HepG2 (cell line): ENCODE measurements around the gene TSC22D4.

ENCODE experiments used
- EZH2 ChIP-seq: conservative IDR thresholded peaks from 2 replicates; pipeline ENCODE4 v1.6.1; 2012; ENCODE audit warnings: mild to moderate bottlenecking, low read depth, low read length, moderate library complexity
- HIC2 ChIP-seq: sonication (generic); formaldehyde crosslinking; IDR thresholded peaks from 2 replicates; pipeline ENCODE4 v1.9.0; 2022; ENCODE audit warnings: low read depth, missing genetic modification reagents
- HMGXB4 ChIP-seq, 2 experiments: sonication (generic) in 1 of 2; formaldehyde crosslinking in 1 of 2; IDR thresholded peaks; 2 replicates each; pipeline versions ENCODE4 v1.4.0 to v1.6.1; 2018 to 2020; ENCODE audit warnings: missing genetic modification reagents in 2 of 2, borderline replicate concordance in 1 of 2, low read depth in 1 of 2, mild to moderate bottlenecking in 1 of 2, missing biosample characterization in 1 of 2
- JUN ChIP-seq: sonication (generic); formaldehyde crosslinking; IDR thresholded peaks from 2 replicates; pipeline ENCODE4 v1.4.0; 2020; ENCODE audit warnings: mild to moderate bottlenecking, missing genetic modification reagents
- PAX8 ChIP-seq: sonication (generic); formaldehyde crosslinking; IDR thresholded peaks from 2 replicates; pipeline ENCODE4 v1.8.0; 2022; ENCODE audit warnings: mild to moderate bottlenecking, missing genetic modification reagents, borderline replicate concordance
- SETDB1 ChIP-seq: sonication (generic); formaldehyde crosslinking; IDR thresholded peaks from 2 replicates; pipeline ENCODE4 v1.5.1; 2020; ENCODE audit warnings: missing genetic modification reagents, mild to moderate bottlenecking, borderline replicate concordance
- TCF12 ChIP-seq, 2 experiments: fragments of 450-650 bp in 1 of 2; sonication (generic) in 1 of 2; formaldehyde crosslinking in 1 of 2; IDR thresholded peaks; 2 replicates each; pipeline versions ENCODE4 v1.6.1 to v1.8.0; 2017 to 2022; ENCODE audit warnings: antibody characterized with exemption in 1 of 2, mild to moderate bottlenecking in 1 of 2, missing genetic modification reagents in 1 of 2, moderate library complexity in 1 of 2
- THRA ChIP-seq: sonication (generic); formaldehyde crosslinking; IDR thresholded peaks from 2 replicates; pipeline ENCODE4 v1.4.0; 2020; ENCODE audit warnings: missing genetic modification reagents, borderline replicate concordance
- ZNF232 ChIP-seq: sonication (generic); formaldehyde crosslinking; IDR thresholded peaks from 2 replicates; pipeline ENCODE4 v1.4.0; 2020; ENCODE audit warnings: missing genetic modification reagents, borderline replicate concordance
- ZNF776 ChIP-seq: sonication (generic); formaldehyde crosslinking; IDR thresholded peaks from 2 replicates; pipeline ENCODE4 v1.4.0; 2020; ENCODE audit warnings: mild to moderate bottlenecking, missing genetic modification reagents

- no peak for TF ChIP-seq TCF12 (IDR thresholded peaks at IDR 0.05)
- TF ChIP-seq TCF12 (CRISPR knock-in tag; IDR thresholded peaks at IDR 0.05) = no peak
- no peak for TF ChIP-seq HIC2
- no peak for TF ChIP-seq EZH2
- TF ChIP-seq HMGXB4 (CRISPR knock-in tag; IDR thresholded peaks at IDR 0.05; ENCODE audit: borderline replicate concordance in 1 of 2, low read depth in 1 of 2) = no peak
- no peak for TF ChIP-seq THRA
- no peak for TF ChIP-seq JUN (CRISPR knock-in tag)
- no peak for TF ChIP-seq ZNF232
- TF ChIP-seq ZNF776 = no peak
- no peak for TF ChIP-seq PAX8
- TF ChIP-seq SETDB1 (CRISPR knock-in tag) = no peak
Measured at GRCh38 chr7:100418930-100419659, 59.9 kb downstream of the TSC22D4 start.
